HepG2 (cell line): ENCODE data around the gene KIF22. TPM values are rescaled to one million over a fixed set of nuclear protein-coding genes. Genes with fewer than 3 reads are reported as not detected.

ENCODE experiments used
- ARNTL ChIP-seq: sonication (generic); formaldehyde crosslinking; IDR thresholded peaks from 2 replicates; pipeline ENCODE4 v1.4.0; 2020; ENCODE audit warnings: mild to moderate bottlenecking, missing genetic modification reagents
- CCDC6 ChIP-seq: sonication (generic); formaldehyde crosslinking; IDR thresholded peaks from 2 replicates; pipeline ENCODE4 v1.8.1; 2022; ENCODE audit warnings: mild to moderate bottlenecking, missing genetic modification reagents, moderate library complexity
- FOXP1 ChIP-seq, 2 experiments: fragments of 450-650 bp in 1 of 2; IDR thresholded peaks; 2 replicates each; pipeline ENCODE4 v1.6.1; 2017 to 2018; ENCODE audit warnings: antibody characterized with exemption in 1 of 2
- HDAC2 ChIP-seq: sonication (generic); formaldehyde crosslinking; IDR thresholded peaks from 2 replicates; pipeline ENCODE4 v1.4.0; 2020; ENCODE audit warnings: missing genetic modification reagents
- HNRNPH1 ChIP-seq: fragments of 200-400 bp; formaldehyde crosslinking; optimal IDR thresholded peaks from 2 replicates; pipeline ENCODE3; 2017; ENCODE audit warnings: mild to moderate bottlenecking, low read depth, low read length
- KDM2A ChIP-seq: sonication (generic); formaldehyde crosslinking; IDR thresholded peaks from 2 replicates; pipeline ENCODE4 v1.4.0; 2020; ENCODE audit warnings: low read depth, missing genetic modification reagents, borderline replicate concordance
- KLF9 ChIP-seq: IDR thresholded peaks from 2 replicates; pipeline ENCODE4 v1.6.1; 2016; ENCODE audit warnings: low read depth
- MTA1 ChIP-seq: sonication (generic); formaldehyde crosslinking; IDR thresholded peaks from 2 replicates; pipeline ENCODE4 v1.4.0; 2020; ENCODE audit warnings: missing genetic modification reagents, mild to moderate bottlenecking, borderline replicate concordance
- RORA ChIP-seq: sonication (generic); formaldehyde crosslinking; IDR thresholded peaks from 2 replicates; pipeline ENCODE4 v1.5.0; 2020; ENCODE audit warnings: mild to moderate bottlenecking, missing genetic modification reagents, moderate library complexity
- THAP11 ChIP-seq: IDR thresholded peaks from 2 replicates; pipeline ENCODE4 v1.6.1; 2016; ENCODE audit warnings: missing biosample characterization, missing genetic modification reagents
- TRIM22 ChIP-seq: fragments of 450-650 bp; IDR thresholded peaks from 2 replicates; pipeline ENCODE4 v1.6.1; 2017
- ZNF605 ChIP-seq: sonication (generic); formaldehyde crosslinking; IDR thresholded peaks from 2 replicates; pipeline ENCODE4 v1.8.0; 2022; ENCODE audit warnings: mild to moderate bottlenecking, missing genetic modification reagents
- ZNF607 ChIP-seq: sonication (generic); formaldehyde crosslinking; IDR thresholded peaks from 2 replicates; pipeline ENCODE4 v1.5.1; 2020; ENCODE audit warnings: missing genetic modification reagents, mild to moderate bottlenecking, borderline replicate concordance
- ZNF660 ChIP-seq: sonication (generic); formaldehyde crosslinking; IDR thresholded peaks from 2 replicates; pipeline ENCODE4 v1.5.1; 2020; ENCODE audit warnings: mild to moderate bottlenecking, low read depth, missing genetic modification reagents, borderline replicate concordance
- ZNF768 ChIP-seq: sonication (generic); formaldehyde crosslinking; IDR thresholded peaks from 2 replicates; pipeline ENCODE4 v1.4.0; 2020; ENCODE audit warnings: missing genetic modification reagents
- polyA plus RNA-seq, 8 experiments: library from polyadenylated mRNA; depleted of rRNA in 3 of 8; stranded (reverse) in 7 of 8; unstranded in 1 of 8; fragments of >200 nt; fragmentation: Illumina TruSeq in 4 of 8; extraction: Trizol in 4 of 8; gene quantifications; 2 replicates each; pipeline versions ENCODE4 v1.2.1 to v1.2.3, GENCODE V29; 2011 to 2016; ENCODE audit warnings: low read depth in 4 of 8, missing spikeins in 1 of 8, mixed read lengths in 1 of 8; ENCODE audit not compliant: insufficient read depth in 1 of 8
- total RNA-seq, 5 experiments: library from RNA; depleted of rRNA; stranded (reverse); fragments of >200 nt; fragmentation: Illumina TruSeq; extraction: Trizol; gene quantifications; 2 replicates each; pipeline ENCODE4 v1.2.3, GENCODE V29; 2016; ENCODE audit warnings: low read depth in 1 of 5
- TF ChIP-seq, protein P1 (sequence below): IDR thresholded peaks from 2 replicates; pipeline ENCODE4 v1.6.1; 2016; ENCODE audit warnings: low read depth, missing genetic modification reagents, missing compliant biosample characterization
- TF ChIP-seq, protein P2 (sequence below): sonication (generic); formaldehyde crosslinking; IDR thresholded peaks from 2 replicates; pipeline ENCODE4 v1.8.0; 2023; ENCODE audit warnings: mild to moderate bottlenecking, missing genetic modification reagents
- TF ChIP-seq, protein P3 (sequence below): sonication (generic); formaldehyde crosslinking; IDR thresholded peaks from 2 replicates; pipeline ENCODE4 v1.4.0; 2020; ENCODE audit warnings: mild to moderate bottlenecking, missing genetic modification reagents
- TF ChIP-seq, protein P4 (sequence below): sonication (generic); formaldehyde crosslinking; IDR thresholded peaks from 2 replicates; pipeline ENCODE4 v1.8.1; 2023; ENCODE audit warnings: mild to moderate bottlenecking, inconsistent platforms, moderate library complexity, missing genetic modification reagents, borderline replicate concordance

Gene KIF22
- total and polyA plus RNA-seq, 2 of the 13 experiments (the other 11 are each of a cell fraction or from before 2014, with no cell fraction given): 95.8 to 118 TPM

DNA sequence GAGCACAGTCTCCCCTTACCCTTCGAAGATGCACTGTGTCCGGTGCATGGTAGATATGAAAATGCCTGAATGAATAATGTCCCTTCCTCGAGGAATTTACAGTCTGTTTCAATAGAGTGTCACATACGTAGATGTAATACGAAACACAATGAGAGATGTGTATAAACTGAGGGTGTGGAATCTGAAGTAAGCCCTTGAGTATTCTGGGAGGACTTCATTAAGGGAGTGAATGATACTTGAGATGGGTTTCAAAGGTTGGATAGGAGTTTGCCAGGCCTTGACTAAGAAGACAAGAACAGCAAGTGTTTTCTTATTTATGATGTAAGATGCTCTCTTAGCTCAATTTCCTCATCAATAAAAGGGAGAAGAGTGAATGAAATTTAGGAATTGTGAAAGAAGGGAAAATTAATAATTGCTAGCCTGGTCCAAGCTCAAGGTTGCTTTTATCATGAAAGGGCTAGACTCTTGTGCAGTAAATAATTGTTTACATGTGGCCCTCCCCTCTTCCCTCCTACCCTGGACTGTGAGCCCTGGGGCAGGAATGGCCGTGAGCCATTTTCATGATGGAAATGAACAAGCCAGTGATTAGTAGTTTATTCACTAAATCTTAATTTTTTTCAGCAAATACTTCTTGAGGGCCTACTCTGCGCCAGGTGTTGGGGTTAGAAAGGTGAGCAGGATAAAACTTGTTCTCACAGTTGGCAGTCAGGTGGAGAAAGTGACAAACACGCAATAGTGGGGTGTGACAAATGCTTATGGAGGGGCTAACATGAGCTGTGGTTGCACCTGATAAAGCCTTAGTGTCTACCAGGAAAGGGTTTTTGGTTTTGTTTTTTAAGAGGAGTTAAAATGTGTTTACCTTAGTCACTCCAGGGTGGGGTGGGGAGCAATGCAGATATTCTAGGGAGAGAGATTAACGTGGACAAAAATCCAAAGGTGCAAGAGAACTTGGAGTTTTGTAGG is 1.6 kb downstream of the KIF22 start (continued):
- TF ChIP-seq ZNF607 (0 out of 2 replicates have a peak, but pooled peaks have one; percentile 34), THAP11 (CRISPR knock-in tag) (no peak), RORA (no peak), KDM2A (CRISPR knock-in tag) (no peak), ZNF605 (CRISPR knock-in tag) (no peak), ZNF660 (CRISPR knock-in tag) (no peak), TRIM22 (no peak), MTA1 (CRISPR knock-in tag) (no peak), HNRNPH1 (no peak), FOXP1 (IDR thresholded peaks at IDR 0.05) (peak; percentile 86), FOXP1 (CRISPR knock-in tag; IDR thresholded peaks at IDR 0.05) (peak; percentile 88), CCDC6 (no peak), KLF9 (CRISPR knock-in tag) (no peak), HDAC2 (CRISPR knock-in tag) (no peak), ARNTL (CRISPR knock-in tag) (no peak), ZNF768 (no peak)
- TF ChIP-seq, protein P1, sequence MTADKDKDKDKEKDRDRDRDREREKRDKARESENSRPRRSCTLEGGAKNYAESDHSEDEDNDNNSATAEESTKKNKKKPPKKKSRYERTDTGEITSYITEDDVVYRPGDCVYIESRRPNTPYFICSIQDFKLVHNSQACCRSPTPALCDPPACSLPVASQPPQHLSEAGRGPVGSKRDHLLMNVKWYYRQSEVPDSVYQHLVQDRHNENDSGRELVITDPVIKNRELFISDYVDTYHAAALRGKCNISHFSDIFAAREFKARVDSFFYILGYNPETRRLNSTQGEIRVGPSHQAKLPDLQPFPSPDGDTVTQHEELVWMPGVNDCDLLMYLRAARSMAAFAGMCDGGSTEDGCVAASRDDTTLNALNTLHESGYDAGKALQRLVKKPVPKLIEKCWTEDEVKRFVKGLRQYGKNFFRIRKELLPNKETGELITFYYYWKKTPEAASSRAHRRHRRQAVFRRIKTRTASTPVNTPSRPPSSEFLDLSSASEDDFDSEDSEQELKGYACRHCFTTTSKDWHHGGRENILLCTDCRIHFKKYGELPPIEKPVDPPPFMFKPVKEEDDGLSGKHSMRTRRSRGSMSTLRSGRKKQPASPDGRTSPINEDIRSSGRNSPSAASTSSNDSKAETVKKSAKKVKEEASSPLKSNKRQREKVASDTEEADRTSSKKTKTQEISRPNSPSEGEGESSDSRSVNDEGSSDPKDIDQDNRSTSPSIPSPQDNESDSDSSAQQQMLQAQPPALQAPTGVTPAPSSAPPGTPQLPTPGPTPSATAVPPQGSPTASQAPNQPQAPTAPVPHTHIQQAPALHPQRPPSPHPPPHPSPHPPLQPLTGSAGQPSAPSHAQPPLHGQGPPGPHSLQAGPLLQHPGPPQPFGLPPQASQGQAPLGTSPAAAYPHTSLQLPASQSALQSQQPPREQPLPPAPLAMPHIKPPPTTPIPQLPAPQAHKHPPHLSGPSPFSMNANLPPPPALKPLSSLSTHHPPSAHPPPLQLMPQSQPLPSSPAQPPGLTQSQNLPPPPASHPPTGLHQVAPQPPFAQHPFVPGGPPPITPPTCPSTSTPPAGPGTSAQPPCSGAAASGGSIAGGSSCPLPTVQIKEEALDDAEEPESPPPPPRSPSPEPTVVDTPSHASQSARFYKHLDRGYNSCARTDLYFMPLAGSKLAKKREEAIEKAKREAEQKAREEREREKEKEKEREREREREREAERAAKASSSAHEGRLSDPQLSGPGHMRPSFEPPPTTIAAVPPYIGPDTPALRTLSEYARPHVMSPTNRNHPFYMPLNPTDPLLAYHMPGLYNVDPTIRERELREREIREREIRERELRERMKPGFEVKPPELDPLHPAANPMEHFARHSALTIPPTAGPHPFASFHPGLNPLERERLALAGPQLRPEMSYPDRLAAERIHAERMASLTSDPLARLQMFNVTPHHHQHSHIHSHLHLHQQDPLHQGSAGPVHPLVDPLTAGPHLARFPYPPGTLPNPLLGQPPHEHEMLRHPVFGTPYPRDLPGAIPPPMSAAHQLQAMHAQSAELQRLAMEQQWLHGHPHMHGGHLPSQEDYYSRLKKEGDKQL: no peak
- TF ChIP-seq, protein P2, sequence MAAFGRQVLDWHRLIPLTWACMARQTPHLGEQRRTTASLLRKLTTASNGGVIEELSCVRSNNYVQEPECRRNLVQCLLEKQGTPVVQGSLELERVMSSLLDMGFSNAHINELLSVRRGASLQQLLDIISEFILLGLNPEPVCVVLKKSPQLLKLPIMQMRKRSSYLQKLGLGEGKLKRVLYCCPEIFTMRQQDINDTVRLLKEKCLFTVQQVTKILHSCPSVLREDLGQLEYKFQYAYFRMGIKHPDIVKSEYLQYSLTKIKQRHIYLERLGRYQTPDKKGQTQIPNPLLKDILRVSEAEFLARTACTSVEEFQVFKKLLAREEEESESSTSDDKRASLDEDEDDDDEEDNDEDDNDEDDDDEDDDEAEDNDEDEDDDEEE (CRISPR knock-in tag): no peak
- TF ChIP-seq, protein P3, sequence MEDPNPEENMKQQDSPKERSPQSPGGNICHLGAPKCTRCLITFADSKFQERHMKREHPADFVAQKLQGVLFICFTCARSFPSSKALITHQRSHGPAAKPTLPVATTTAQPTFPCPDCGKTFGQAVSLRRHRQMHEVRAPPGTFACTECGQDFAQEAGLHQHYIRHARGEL (CRISPR knock-in tag): no peak
- TF ChIP-seq, protein P4, sequence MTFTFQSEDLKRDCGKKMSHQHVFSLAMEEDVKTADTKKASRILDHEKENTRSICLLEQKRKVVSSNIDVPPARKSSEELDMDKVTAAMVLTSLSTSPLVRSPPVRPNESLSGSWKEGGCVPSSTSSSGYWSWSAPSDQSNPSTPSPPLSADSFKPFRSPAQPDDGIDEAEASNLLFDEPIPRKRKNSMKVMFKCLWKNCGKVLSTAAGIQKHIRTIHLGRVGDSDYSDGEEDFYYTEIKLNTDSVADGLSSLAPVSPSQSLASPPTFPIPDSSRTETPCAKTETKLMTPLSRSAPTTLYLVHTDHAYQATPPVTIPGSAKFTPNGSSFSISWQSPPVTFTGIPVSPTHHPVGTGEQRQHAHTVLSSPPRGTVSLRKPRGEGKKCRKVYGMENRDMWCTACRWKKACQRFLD (CRISPR knock-in tag): no peak
